Esophagus (tissue), 2 donors: ENCODE data around the gene CDC6. TPM values are rescaled to one million over a fixed set of nuclear protein-coding genes. Genes with fewer than 3 reads are reported as not detected.
A peak's percentile ranks its signal among the peaks of the same experiment; 100 is the strongest.

Source experiments
- H3K27ac ChIP-seq, 2 donors: one replicate each; pipeline ENCODE4 v1.5.1; 2013; ENCODE audit warnings: low read depth in 2 of 2, mild to moderate bottlenecking in 2 of 2, inconsistent platforms in 1 of 2, low read length in 1 of 2, moderate library complexity in 1 of 2
- H3K27me3 ChIP-seq, 2 donors: one replicate each; pipeline ENCODE4 v1.6.1; 2013; ENCODE audit warnings: low read length in 2 of 2, control low read depth in 1 of 2, mild to moderate bottlenecking in 1 of 2; ENCODE audit not compliant: insufficient read depth in 2 of 2, control insufficient read depth in 1 of 2
- H3K36me3 ChIP-seq, 2 donors: one replicate each; pipeline ENCODE4 v1.6.1; 2013; ENCODE audit warnings: low read length in 1 of 2; ENCODE audit not compliant: control insufficient read depth in 2 of 2, insufficient read depth in 2 of 2
- H3K4me1 ChIP-seq, 2 donors: one replicate each; pipeline ENCODE4 v1.6.1; 2013; ENCODE audit warnings: low read length in 1 of 2; ENCODE audit not compliant: control insufficient read depth in 2 of 2, insufficient read depth in 2 of 2
- H3K4me3 ChIP-seq, 2 donors: one replicate each; pipeline ENCODE4 v1.5.1; 2013; ENCODE audit warnings: low read length in 2 of 2, mild to moderate bottlenecking in 2 of 2, low read depth in 1 of 2, moderate library complexity in 1 of 2
- H3K9me3 ChIP-seq, 2 donors: one replicate each; pipeline ENCODE4 v1.6.1; 2013; ENCODE audit warnings: mild to moderate bottlenecking in 2 of 2, low read depth in 1 of 2, low read length in 1 of 2, moderate library complexity in 1 of 2; ENCODE audit not compliant: control insufficient read depth in 2 of 2, insufficient read depth in 1 of 2
- WGBS, 2 donors: extraction: QIAGEN DNeasy Blood & Tissue Kit; methylation state at CpG; one replicate each; pipeline ENCODE4 v1.1.7; 2013; 5-methylcytosine and 5-hydroxymethylcytosine counted together
- polyA plus RNA-seq, 2 donors: library from polyadenylated mRNA; stranded (reverse); fragments of 200-250 nt; gene quantifications; one replicate each; pipeline ENCODE4 v1.2.3, GENCODE V29; 2013
- donor health status: healthy with polysubstance abuse.
- donor health status: Bipolar disorder and iron deficiency.

CDC6 gene
- polyA plus RNA-seq, 2 donors: 5.1 to 7.5 TPM

GRCh38 chr17:40320756-40321523 lies 33.3 kb downstream of the CDC6 start:
- H3K9me3 ChIP-seq: no peaks in the 10 kb centered on the region
- no peaks in the 10 kb centered on the region for H3K27me3 ChIP-seq
- peaks cover 0 to 2% of the 10 kb centered on the region in 2 donors for H3K36me3 ChIP-seq
- H3K27ac ChIP-seq: peak overlapping the region; percentile 79 to 90
- 16 to 32% methylated on average over 18 to 19 of the region's 19 CpGs for WGBS, 2 donors
- H3K4me3 ChIP-seq: peak overlapping the region; percentile 13 to 37
- peaks cover 23 to 61% of the 10 kb centered on the region in 2 donors for H3K4me1 ChIP-seq

- H3K27me3 ChIP-seq: no peaks in the 10 kb centered on the region
- H3K4me1 ChIP-seq: peaks cover 20 to 61% of the 10 kb centered on the region in 2 donors
- no peaks in the 10 kb centered on the region for H3K9me3 ChIP-seq
- H3K36me3 ChIP-seq: peaks cover 0 to 2% of the 10 kb centered on the region in 2 donors
- peak overlapping the region; percentile 13 to 37 for H3K4me3 ChIP-seq
- H3K27ac ChIP-seq: peak overlapping the region; percentile 79 to 90
- 42 to 51% methylated on average over 4 of the region's 4 CpGs for WGBS, 2 donors
Observed at GRCh38 chr17:40321524-40321929, 33.8 kb downstream of the CDC6 start.

GRCh38 chr17:40321961-40322357 lies 34.3 kb downstream of the CDC6 start:
- H3K4me3 ChIP-seq: peak overlapping the region; percentile 20 to 37
- H3K36me3 ChIP-seq: peaks cover 0 to 2% of the 10 kb centered on the region in 2 donors
- peak overlapping the region; percentile 79 to 90 for H3K27ac ChIP-seq
- WGBS, 2 donors: 13 to 19% methylated on average over 4 of the region's 4 CpGs
- peaks cover 16 to 61% of the 10 kb centered on the region in 2 donors for H3K4me1 ChIP-seq
- H3K27me3 ChIP-seq: no peaks in the 10 kb centered on the region
- H3K9me3 ChIP-seq: no peaks in the 10 kb centered on the region

GRCh38 chr17:40322358-40323315 lies 35.0 kb downstream of the CDC6 start:
- H3K4me3 ChIP-seq: peak overlapping the region; percentile 20 to 37
- peaks cover 0 to 2% of the 10 kb centered on the region in 2 donors for H3K36me3 ChIP-seq
- WGBS, 2 donors: 17 to 24% methylated on average over 19 of the region's 19 CpGs
- H3K4me1 ChIP-seq: peaks cover 15 to 55% of the 10 kb centered on the region in 2 donors
- no peaks in the 10 kb centered on the region for H3K27me3 ChIP-seq
- H3K9me3 ChIP-seq: no peaks in the 10 kb centered on the region
- H3K27ac ChIP-seq: peak overlapping the region; percentile 79 to 90

GRCh38 chr17:40323391-40324381 lies 36.0 kb downstream of the CDC6 start:
- Histone ChIP-seq H3K36me3 (peaks cover 0 to 2% of the 10 kb centered on the region in 2 donors), H3K27ac (peak overlapping the region; percentile 79 to 90), H3K27me3 (no peaks in the 10 kb centered on the region), H3K9me3 (no peaks in the 10 kb centered on the region), H3K4me1 (peaks cover 17 to 55% of the 10 kb centered on the region in 2 donors), H3K4me3 (no peak overlapping the region)
- 39 to 41% methylated on average over 10 of the region's 10 CpGs for WGBS, 2 donors

- Histone ChIP-seq H3K27ac (peak overlapping the region; percentile 38 to 45), H3K36me3 (peaks cover 0 to 2% of the 10 kb centered on the region in 2 donors), H3K4me1 (peaks cover 17 to 51% of the 10 kb centered on the region in 2 donors), H3K4me3 (no peak overlapping the region), H3K27me3 (no peaks in the 10 kb centered on the region), H3K9me3 (no peaks in the 10 kb centered on the region)
- WGBS, 2 donors: 78 to 80% methylated on average over 13 of the region's 13 CpGs
Observed at GRCh38 chr17:40325156-40326013, 37.7 kb downstream of the CDC6 start.

- Histone ChIP-seq H3K27ac (peak overlapping the region; percentile 22 to 45), H3K4me1 (peaks cover 23 to 53% of the 10 kb centered on the region in 2 donors), H3K27me3 (no peaks in the 10 kb centered on the region), H3K4me3 (no peak overlapping the region), H3K36me3 (peaks cover 0 to 2% of the 10 kb centered on the region in 2 donors), H3K9me3 (no peaks in the 10 kb centered on the region)
- WGBS, 2 donors: 53 to 54% methylated on average over 17 of the region's 17 CpGs
Observed at GRCh38 chr17:40326014-40326831, 38.5 kb downstream of the CDC6 start.

- Histone ChIP-seq H3K4me3 (no peak overlapping the region), H3K4me1 (peaks cover 20 to 54% of the 10 kb centered on the region in 2 donors), H3K27ac (peak overlapping the region in 1 of 2 donors; percentile 45), H3K36me3 (peaks cover 0 to 2% of the 10 kb centered on the region in 2 donors), H3K9me3 (no peaks in the 10 kb centered on the region), H3K27me3 (no peaks in the 10 kb centered on the region)
- 45 to 53% methylated on average over 1 of the region's 1 CpG for WGBS, 2 donors
Observed at GRCh38 chr17:40326832-40327199, 39.1 kb downstream of the CDC6 start.
